DMS153 (cell line): ENCODE measurements around the gene MCCC1.
"Not testable (repeated sequence)": the region's sequence is repeated elsewhere in the genome, so short reads cannot be mapped to it uniquely, and the experiment has no call there.

Source experiments
- DNase-seq: peaks from one replicate; lab custom pipeline; 2025; lab: John Stamatoyannopoulos, UW

The MCCC1 gene

DNA sequence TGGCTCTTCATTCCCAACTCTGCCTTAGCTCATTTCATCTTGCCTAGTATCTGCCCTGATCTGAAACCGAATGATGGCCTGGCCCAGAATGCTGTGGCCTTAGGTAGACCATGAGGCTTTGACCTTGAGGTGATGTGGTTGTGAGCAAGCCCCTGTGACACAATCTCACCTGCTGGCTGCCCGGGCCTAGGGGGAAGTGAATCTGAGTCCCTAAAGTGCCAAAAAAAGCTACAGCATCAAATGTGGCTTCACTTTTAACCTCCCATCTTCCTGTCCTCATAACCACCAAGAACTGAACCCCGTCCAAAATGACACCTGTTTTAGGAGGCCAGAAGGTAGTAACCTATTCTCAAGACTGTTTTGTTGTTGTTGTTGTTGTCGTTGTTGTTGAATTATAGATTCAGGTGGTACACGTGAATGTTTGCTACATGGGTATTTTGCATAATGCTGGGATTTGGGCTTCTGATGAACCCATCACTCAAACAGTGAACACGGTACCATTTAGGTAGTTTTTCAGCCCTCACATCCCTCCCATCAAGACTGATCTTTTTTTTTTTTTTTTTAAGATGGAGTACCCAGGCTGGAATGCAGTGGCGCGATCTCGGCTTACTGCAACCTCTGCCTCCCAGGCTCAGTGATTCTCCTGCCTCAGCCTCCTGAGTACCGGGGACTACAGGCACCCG is 54.6 kb downstream of the MCCC1 start:
- no peak for DNase-seq

DNA sequence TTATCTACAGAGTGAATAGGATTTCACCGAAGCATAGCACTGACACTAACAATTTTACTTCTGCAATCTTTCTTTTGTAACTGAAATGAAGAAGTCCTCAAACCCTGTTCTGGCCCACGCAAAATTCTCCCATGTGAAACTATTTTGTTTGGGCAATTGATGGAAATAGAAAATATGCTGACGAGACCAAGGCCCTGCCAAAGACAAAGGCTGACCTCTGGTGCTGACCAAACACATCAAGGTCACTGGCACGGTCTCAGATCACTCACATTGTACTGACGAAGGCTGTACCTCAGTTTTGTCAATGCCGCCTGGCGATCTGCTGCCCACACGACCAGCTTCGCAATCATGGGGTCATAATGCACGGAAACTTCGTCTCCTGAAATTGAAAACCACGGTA is 60.5 kb downstream of the MCCC1 start:
- DNase-seq, result no peak

DNA sequence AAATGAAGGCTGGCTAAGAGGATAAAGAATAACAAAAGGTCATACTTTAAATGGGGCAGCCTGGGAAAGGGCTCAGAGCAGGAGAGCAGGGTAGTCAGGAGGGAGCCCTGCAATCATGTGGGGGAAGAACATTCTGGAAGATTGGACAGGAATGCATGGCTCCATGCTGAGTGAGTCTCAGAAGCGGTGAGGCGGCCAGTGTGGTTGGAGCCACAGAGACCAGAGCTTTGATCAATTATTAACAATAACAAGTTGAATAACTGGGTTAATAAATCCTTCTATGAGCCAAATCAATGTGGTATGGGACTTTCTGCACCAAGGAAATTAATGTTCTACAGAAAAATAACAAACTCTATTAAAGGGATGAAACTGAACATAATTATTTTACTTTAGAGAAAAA is 61.1 kb downstream of the MCCC1 start:
- DNase-seq, result no peak

DNA sequence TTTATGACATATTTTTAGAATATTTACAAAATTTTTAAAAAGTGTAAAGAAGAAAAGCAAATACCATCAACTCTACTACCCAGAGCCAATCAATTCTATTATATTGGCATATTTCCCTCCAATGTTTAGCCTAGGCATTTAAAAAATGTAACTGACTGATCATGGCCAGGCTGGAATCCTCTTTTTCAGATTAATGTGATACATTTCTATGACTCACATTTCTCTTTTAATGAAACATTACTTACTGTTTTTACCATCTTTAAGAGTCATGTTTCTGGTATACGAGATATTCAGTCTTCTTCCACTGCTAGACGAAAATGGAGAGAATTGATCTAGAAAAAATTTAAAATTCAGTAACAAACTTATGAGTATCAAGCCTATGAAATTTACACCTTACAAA is 65.5 kb downstream of the MCCC1 start:
- no peak for DNase-seq

DNA sequence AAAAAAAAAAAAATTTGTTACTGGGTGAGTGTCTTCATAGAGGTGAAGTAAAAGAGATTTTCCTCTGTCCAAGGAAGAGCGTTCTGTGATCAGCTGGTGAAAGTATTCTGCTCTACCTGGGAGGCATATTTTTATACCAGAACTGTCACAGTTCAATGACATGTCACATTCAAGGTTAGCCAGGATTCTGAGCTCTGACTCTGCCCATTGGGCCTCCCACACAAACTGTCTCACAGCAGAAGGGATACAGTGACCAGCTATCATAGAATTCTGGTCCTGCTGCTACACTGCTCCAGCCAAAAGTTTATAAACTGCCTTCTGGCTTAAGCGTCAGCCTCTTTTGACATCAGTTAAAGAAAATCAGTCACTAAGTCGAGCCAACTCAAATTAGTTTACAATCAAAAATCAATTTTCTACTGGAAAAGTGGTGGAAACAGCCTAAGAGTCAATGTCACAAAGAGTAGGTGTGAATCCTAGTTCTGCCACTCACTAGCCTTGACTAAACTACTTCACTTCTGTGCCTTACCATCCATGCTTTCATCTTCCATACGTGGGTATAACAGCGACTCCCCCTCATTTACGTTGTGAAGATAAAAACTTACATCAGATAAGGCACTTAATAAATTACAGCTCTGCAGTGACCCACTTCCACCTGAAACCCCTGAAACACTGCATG is 66.3 kb downstream of the MCCC1 start:
- no peak for DNase-seq

DNA sequence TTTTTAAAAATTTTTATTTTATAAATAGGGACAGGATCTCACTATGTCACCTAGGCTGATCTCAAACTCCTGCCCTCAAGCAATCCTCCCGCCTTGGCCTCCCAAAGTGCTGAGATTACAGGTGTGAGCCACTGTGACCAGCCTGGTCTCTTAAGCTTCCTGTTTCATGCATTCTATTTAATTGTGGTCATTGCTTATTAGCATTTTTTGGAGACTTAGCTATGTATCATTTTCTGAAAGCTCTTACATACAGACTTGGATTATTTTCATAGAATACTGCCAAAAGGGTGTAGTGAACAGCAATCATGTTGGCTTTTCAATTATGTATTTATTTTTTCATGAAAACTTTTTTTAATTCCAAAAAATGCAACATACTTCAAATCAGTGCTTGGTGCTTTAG is 67.5 kb downstream of the MCCC1 start:
- no peak for DNase-seq

DNA sequence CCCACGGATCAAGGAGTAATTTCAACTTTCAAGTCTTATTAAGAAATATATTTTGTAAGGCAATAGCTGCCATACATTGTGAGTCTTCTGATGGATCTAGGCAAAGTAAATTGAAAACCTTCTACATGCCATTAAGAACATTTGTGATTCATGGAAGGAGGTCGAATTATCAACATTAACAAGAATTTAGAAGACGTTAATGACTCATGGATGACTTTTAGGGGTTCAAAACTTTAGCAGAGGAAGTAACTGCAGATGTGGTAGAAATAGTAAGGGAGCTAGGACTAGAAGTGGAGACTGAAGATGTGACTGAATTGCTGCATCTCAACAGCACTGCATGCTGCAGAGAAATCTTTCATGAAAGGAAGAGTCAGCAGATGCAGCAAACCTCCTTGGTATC is 70.9 kb downstream of the MCCC1 start:
- DNase-seq, result no peak

DNA sequence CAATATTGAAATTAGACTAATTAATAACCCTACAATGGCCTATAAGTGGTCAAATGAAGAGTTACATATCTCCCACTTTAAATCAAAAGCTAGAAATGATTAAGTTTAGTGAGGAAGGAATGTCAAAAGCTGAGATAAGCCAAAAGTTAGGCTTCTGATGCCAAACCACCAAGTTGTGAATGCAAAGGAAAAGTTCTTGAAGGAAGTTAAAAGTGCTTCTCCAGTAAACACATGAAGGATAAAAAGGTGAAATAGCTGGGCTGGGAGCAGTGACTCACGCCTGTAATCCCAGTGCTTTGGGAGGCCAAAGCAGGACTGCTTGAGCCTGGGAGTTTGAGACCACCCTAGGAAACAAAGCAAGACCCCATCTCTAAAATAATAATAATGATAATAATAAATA is 72.0 kb downstream of the MCCC1 start:
- DNase-seq, result no peak

DNA sequence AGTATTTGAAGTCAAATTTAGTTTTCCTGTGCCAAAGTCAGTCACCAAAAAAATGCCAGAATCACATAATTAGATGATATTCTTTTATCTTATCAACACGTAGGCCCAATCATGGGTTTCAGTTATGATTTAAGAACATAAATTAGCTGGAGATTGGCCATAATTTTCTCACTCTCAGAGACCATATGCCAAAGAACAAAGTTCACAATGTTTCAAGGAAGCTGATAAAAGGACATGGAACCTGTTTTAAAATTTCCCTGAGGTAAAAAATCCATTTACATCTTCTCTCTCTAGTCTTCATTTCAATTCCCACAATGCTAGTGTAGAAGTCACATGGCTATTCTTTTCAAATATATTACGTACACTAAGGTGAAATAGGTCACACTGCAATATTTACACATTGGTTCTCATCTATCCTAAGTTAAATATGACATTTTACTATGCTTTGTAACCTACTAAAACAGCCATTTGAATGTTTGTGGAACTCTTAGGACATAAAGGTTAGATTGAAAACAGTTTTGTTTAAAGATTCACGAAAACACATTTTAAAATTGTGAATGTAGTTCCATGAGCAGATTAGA is 76.3 kb downstream of the MCCC1 start:
- no peak for DNase-seq

DNA sequence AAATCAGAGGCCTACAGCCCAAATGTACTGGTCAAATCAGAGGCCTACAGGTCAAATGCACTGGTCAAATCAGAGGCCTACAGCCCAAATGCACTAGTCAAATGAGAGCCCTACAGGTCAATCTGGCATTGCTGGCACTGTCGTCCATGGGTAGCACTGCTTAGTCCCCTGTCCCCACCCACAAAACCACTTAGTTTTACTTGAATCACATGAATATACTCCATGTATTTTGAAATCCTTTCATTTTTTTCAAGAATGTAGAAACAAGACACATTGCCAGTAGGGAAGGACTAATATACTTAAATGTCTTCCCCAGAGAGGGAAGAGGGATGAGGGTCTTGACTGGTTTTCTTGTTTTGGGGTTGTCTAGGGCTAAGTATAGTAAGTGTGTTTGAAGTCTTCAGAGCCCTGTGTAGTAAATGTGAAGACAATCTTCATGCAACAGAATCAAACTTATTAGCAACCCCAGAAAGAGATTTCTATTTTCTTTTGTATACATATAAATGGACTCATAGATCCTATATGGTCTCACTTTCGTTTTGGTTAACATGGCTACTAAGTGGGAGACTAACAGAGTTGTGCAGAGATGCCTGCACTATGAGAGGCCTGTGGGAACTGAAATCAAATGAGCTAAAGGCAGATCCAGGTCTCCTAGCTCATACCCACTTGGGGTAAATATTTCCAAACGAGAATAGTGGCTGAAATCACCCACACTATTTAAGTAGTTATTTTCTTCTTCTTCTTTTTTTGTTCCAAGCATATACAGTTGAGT is 80.7 kb downstream of the MCCC1 start:
- no peak for DNase-seq

DNA sequence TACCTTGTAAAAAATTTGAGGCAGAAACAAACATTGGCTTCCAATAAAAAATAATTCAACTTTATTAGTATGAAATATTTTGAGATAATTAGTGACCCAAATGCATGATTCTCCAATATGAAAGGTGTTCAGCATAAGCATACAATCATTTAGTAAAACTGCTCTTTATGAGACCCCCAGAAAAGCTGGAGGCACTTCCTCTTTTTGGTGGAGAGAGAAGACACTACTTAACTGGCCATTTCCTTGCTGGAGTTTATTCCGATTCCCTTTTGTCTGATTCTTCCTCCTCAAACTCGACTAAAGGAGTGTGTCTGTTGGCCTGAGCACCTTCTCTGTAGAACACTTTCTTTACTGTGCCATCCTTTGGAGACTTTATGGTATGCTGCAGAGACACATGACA is 84.1 kb downstream of the MCCC1 start:
- no peak for DNase-seq

DNA sequence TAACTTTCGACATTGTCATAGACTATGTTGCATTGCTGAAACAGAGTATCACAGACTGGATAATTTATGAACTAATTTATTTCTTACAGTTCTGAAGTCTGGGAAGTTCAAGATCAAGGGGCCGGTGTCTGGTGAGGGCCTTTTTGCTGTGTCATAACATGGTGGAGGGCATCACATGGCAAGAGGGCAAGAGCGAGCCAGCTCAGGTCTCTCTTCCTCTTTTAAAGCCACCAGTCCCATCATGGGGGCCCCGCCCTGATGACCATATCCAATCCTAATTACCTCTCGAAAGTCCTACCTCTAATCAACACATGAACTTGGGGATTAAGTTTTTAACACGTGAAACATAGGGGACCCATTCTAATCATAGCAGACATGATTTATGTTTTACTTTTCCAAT is 85.4 kb downstream of the MCCC1 start:
- DNase-seq, result no peak

DNA sequence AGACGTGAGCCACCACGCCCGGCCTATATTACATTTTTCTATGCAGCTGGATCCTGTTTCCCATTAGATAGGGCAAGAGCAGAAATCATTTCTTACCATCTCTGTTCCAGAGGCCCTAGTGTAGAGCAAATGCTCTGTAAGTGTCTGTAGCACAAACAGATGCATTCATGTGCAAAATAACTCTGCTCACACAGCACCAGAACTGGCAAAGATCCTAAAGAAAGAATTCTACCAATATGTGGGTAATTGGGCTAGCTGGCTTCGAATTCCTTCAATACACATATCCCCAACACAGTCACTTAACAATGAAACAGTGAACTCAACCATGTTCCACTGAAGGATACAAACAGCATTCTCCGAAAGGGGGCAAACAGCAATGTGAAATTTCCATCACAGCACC is 86.2 kb downstream of the MCCC1 start:
- DNase-seq, result no peak

DNA sequence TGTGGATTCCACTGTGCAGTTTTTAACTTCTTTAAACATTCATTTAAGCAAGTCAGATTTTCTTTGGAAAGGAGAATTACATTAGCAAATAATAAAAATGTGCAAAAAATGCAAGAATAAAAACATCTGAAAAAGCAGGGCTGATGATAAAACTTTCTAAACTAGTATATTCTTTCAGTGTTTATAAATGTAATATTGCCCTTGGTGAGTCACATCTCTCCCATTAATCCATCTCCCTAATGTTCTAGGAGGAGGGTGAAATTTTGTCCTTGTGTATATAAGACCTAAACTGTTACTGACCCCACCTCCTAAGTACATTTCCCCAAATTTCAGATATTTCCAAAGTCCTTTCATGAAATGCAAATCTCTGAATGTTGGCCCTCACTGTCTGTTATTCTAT is 90.5 kb downstream of the MCCC1 start:
- no peak for DNase-seq

DNA sequence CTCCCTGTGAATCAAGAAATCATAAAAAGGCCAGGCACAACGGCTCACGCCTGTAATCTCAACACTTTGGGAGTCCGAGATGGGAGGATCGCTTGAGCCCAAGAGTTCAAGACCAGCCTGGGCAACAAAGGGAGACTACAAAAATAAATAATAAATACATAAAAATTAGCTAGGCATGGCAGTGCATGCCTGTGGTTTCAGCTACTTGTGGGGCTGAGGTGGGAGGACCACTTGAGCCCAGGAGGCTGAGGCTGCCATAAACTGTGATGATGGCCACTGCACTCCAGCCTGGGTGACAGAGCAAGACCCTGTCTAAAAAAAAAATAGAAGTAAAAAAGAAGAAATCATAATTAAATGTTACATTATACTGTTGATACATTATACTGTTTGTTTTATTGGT is 91.0 kb downstream of the MCCC1 start:
- no peak for DNase-seq

DNA sequence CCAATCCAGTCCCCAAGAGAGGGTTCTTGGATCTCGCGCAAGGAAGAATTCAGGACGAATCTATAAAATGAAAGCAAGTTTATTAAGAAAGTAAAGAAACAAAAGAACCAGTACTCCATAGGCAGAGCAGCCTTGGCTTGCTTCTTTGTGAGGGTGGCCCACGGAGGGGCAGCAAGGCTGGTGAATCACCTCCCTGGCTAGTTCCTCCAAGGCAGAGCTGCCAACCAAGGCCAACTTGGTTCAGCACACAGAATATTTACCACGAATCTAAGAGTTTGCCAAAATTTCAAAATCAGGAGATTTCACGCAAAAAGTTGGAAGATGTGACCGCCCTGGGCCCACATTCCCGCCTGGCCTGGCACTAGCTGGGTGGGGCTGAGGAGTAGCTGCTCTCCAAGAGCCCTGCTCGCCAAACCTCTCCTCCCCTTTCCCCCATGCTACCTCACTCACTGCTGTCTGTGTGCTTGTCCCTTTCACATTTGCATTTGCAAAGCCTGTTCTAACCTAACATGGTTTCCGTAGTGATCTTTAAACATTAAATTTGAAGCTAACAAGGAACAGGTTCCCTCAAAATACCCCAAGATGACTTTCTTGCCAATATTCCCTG is 92.8 kb downstream of the MCCC1 start:
- DNase-seq, result no peak

DNA sequence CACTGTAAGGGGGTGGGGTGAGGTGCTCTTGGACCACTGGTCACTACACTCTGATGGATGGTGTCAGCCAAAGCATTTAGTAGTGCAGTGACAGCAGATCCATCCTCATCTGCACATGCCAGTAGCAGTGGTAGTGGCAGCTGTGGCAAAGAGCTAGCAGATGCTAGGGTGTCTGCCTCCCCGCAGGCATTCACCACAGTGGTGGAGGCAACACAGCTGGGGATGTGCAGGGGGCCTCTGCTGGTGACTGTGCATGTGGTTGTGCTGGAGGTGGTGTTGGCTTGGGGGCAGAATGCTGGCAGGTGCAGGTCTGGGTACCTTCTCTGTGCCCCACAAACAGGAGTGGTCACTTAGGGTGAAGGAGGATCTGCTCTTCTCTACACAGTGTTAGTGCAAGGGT is 99.5 kb downstream of the MCCC1 start:
- no peak for DNase-seq

DNA sequence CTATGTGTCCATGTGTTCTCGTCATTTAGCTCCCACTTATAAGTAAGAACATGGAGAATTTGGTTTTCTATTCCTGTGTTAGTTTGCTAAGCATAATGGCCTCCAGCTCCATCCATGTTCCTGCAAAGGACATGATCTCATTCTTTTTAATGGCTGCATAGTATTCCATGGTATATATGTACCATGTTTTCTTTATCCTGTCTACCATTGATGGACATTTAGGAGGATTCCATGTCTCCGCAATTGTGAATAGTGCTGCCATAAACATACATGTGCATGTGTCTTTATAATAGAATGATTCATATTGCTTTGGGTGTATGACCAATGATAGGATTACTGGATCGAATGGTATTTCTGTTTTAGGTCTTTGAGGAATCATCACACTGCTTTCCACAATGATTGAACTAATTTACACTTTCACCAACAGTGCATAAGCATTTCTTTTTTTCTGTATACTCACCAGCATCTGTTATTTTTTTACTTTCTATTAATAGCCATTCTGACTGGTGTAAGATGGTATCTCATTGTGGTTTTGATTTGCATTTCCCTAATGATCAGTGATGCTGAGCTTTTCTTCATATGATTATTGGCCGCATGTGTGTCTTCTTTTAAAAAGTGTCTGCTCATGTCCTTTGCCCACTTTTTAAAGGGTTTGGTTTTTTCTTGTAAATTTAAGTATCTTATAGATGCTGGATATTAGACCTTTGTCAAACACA is 105.7 kb downstream of the MCCC1 start:
- DNase-seq, result not testable (repeated sequence)

DNA sequence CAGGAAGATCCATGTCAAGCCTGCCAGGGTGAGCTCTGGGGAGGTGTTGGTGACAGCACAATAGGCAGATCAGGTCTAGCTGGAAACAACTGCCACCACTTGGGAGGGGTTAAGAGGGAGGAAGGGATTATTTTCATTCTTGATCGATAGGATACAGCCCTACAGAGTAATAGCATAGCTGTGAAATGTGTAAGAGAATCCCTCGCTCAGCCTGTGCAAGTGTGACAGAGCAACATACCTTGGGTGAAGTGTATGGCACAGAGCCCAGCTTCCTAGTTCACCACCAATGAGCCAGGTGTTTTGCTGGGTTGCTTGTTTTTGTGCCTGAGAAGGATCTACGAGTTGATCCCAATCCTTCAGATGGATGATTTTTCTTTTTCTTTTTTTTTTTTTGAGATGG is 109.7 kb downstream of the MCCC1 start:
- DNase-seq, result no peak

DNA sequence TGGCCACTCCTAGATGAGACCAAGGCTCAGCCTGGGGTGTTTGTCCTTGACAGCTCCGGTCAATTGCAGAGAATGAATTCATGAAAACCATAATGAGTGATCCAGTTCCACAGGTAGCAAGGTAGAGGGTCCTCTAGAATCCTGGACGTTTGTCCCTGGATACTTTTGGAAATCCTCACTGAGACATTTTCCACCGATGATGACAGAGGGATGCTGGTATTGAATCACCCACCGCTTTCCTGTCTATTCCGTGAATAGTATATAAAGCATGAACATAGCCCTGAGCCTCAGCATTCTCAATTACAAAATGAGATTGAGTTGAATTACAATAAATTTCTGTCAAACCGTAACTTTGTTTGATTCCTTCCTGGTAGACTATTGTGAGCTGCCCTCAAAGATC is 113.3 kb downstream of the MCCC1 start:
- no peak for DNase-seq

DNA sequence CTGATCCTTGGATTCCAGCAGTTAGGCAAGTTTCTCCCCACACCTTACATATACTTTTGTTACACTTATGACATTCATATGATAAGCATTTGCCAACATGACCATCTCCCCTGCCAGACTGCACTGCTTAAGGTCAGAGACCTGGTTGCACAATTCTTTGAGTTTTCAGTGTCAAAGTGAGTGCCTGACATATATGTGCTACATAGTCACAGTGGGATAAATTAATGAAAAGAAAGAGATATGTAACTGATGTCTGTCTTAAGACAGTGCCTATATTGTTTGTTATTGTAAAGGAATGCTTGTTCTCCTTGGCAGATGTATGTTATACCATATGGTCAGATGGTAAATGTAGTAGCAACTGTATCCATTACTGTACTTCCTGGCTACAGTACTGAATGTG is 115.4 kb downstream of the MCCC1 start:
- DNase-seq, result no peak

DNA sequence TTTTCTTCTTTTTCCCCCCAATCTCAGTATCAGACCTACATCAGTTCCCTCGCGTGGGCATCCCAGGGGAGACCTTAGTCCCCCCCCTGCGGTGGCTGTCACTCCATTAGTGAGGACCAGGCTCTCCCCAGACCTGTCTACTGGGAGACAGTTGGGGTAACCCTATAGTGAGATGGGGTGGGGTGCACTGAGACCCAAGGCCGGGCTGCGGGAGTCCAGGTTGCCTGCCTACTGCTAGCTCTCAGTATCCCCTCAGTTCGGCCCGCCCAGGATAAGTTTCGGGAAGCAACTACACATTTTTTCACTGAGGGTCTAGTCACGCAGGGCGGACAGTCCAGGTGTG is 118.3 kb downstream of the MCCC1 start:
- DNase-seq, result no peak
